ENCODE measurements around the gene ADGRD2.

Gene ADGRD2

GRCh38 chr9:124438091-124438490 is 12.2 kb upstream of the ADGRD2 start:
- no peak for DNase-seq (ENCODE audit: low read depth)

- DNase-seq (ENCODE audit: low read depth), result no peak
These were observed 11.2 kb upstream of the ADGRD2 start for GRCh38 chr9:124439086-124439485.

- DNase-seq (ENCODE audit: low read depth), result no peak
These were observed 10.5 kb upstream of the ADGRD2 start for GRCh38 chr9:124439686-124440243.

- DNase-seq (ENCODE audit: low read depth), result no peak
These were observed 9.5 kb upstream of the ADGRD2 start for GRCh38 chr9:124440786-124441185.

- no peak for DNase-seq (ENCODE audit: low read depth)
These were observed 9.0 kb upstream of the ADGRD2 start for GRCh38 chr9:124441291-124441690.

- no peak for DNase-seq (ENCODE audit: low read depth)
These were observed 7.9 kb upstream of the ADGRD2 start for GRCh38 chr9:124442379-124442778.

- DNase-seq (ENCODE audit: low read depth), result no peak
These were observed 7.4 kb upstream of the ADGRD2 start for GRCh38 chr9:124442826-124443225.

- DNase-seq (ENCODE audit: low read depth), result no peak
These were observed 6.6 kb upstream of the ADGRD2 start for GRCh38 chr9:124443625-124444024.

GRCh38 chr9:124444166-124444565 is 6.1 kb upstream of the ADGRD2 start:
- DNase-seq (ENCODE audit: low read depth), result no peak

- DNase-seq (ENCODE audit: low read depth), result no peak
These were observed 3.0 kb upstream of the ADGRD2 start for GRCh38 chr9:124447297-124447661.

GRCh38 chr9:124448019-124448418 is 2.2 kb upstream of the ADGRD2 start:
- no peak for DNase-seq (ENCODE audit: low read depth)

GRCh38 chr9:124449381-124450151 is 685 bp upstream of the ADGRD2 start:
- DNase-seq (ENCODE audit: low read depth), result no peak

- DNase-seq (ENCODE audit: low read depth), result no peak
These were observed 845 bp downstream of the ADGRD2 start for GRCh38 chr9:124450931-124451661.

GRCh38 chr9:124452326-124452725 is 2.1 kb downstream of the ADGRD2 start:
- no peak for DNase-seq (ENCODE audit: low read depth)

GRCh38 chr9:124452841-124453585 is 2.8 kb downstream of the ADGRD2 start:
- DNase-seq (ENCODE audit: low read depth), result no peak

GRCh38 chr9:124453586-124454191 is 3.4 kb downstream of the ADGRD2 start:
- no peak for DNase-seq (ENCODE audit: low read depth)

- DNase-seq (ENCODE audit: low read depth), result no peak
These were observed 4.0 kb downstream of the ADGRD2 start for GRCh38 chr9:124454296-124454695.

GRCh38 chr9:124454791-124455443 is 4.7 kb downstream of the ADGRD2 start:
- DNase-seq (ENCODE audit: low read depth), result no peak

GRCh38 chr9:124455820-124456219 is 5.6 kb downstream of the ADGRD2 start:
- DNase-seq (ENCODE audit: low read depth), result no peak

GRCh38 chr9:124456341-124457078 is 6.3 kb downstream of the ADGRD2 start:
- no peak for DNase-seq (ENCODE audit: low read depth)
